Heart left ventricle (tissue), 16 donors: Measurements from ENCODE around the gene MMD2. TPM values are rescaled to one million over a fixed set of nuclear protein-coding genes. Genes with fewer than 3 reads are reported as not detected.

Experiments used
- ATAC-seq, 4 donors: fragments of 200-7000 bp; cut with Tn5 transposase; one replicate each; pipeline ENCODE4 v1.9.1; 2020 to 2022; ENCODE audit warnings: moderate library complexity in 4 of 4, mild to moderate bottlenecking in 3 of 4, moderate number of reproducible peaks in 1 of 4
- DNase-seq, 5 donors: peaks; one replicate each; pipeline ENCODE4 v3.0.0-alpha.2; 2020
- H3K27ac ChIP-seq, 12 donors: fragments of 200-600 bp; sonication (generic) in 4 of 12; one replicate each; pipeline versions ENCODE4 v1.5.0 to v1.8.0; 2016 to 2022; ENCODE audit warnings: mild to moderate bottlenecking in 2 of 12
- H3K27me3 ChIP-seq, 9 donors: fragments of 200-600 bp; sonication (generic) in 2 of 9; one replicate each; pipeline versions ENCODE4 v1.5.1 to v1.8.0; 2016 to 2022; ENCODE audit warnings: mild to moderate bottlenecking in 3 of 9
- H3K36me3 ChIP-seq, 9 donors: fragments of 200-600 bp; sonication (generic) in 2 of 9; one replicate each; pipeline versions ENCODE4 v1.5.0 to v1.8.0; 2018 to 2022; ENCODE audit warnings: mild to moderate bottlenecking in 2 of 9
- H3K4me1 ChIP-seq, 12 donors: fragments of 200-600 bp; sonication (generic) in 4 of 12; one replicate each; pipeline versions ENCODE4 v1.5.0 to v1.8.0; 2016 to 2022; ENCODE audit warnings: mild to moderate bottlenecking in 3 of 12
- H3K4me3 ChIP-seq, 12 donors: fragments of 200-600 bp; sonication (generic) in 4 of 12; one replicate each; pipeline versions ENCODE4 v1.5.0 to v1.8.0; 2017 to 2022; ENCODE audit warnings: mild to moderate bottlenecking in 9 of 12, moderate library complexity in 4 of 12
- H3K9me3 ChIP-seq, 12 donors: fragments of 200-600 bp; sonication (generic) in 4 of 12; one replicate each; pipeline versions ENCODE4 v1.5.0 to v1.8.0; 2016 to 2022; ENCODE audit warnings: mild to moderate bottlenecking in 1 of 12
- POLR2A ChIP-seq, 2 donors: fragments of 450-650 bp; IDR thresholded peaks; one replicate each; pipeline ENCODE4 v1.6.1; 2017; ENCODE audit warnings: antibody characterized with exemption in 2 of 2, mild to moderate bottlenecking in 2 of 2, moderate library complexity in 2 of 2
- WGBS, 4 donors: extraction: QIAGEN DNeasy Blood & Tissue Kit in 2 of 4; methylation state at CpG; one replicate each; pipeline versions ENCODE4 v1.1.5 to v1.1.7; 2013 to 2018; 5-methylcytosine and 5-hydroxymethylcytosine counted together
- intact Hi-C, 10 donors: fragments of 100-400 bp; cut with DNase I; formaldehyde crosslinking; loops; one replicate each; pipeline versions ENCODE4 v1.11.1 to v1.14.2; 2022
- polyA plus RNA-seq, 2 donors: library from polyadenylated mRNA; stranded (reverse); fragments of 200-250 nt; gene quantifications; one replicate each; pipeline ENCODE4 v1.2.3, GENCODE V29; 2013
- total RNA-seq, 9 donors: library from RNA; depleted of rRNA in 2 of 9; stranded (reverse); fragments of >200 nt in 2 of 9; fragmentation: NEBNext Ultra II Directional in 3 of 9; extraction: Animal tissue kit (Norgen Biotek cat#: 25700) in 3 of 9; gene quantifications; one replicate each; pipeline versions ENCODE4 v1.1.0 to v1.2.4, GENCODE V29; 2016 to 2023
- TF ChIP-seq, protein P1 (sequence below), 12 donors: fragments of 200-600 bp; sonication (generic) in 4 of 12; IDR thresholded peaks; one replicate each; pipeline versions ENCODE4 v1.5.0 to v1.8.0; 2018 to 2022; ENCODE audit warnings: antibody characterized with exemption in 12 of 12, mild to moderate bottlenecking in 5 of 12
- donor health status: ischemic (EF 13 %, LVEDD 7.1; RV severe dilation, severe dysfunction).
- donor health status: healthy with polysubstance abuse.
- donor health status: DM: no; HTN: yes; CAD: no.
- donor health status: DM: no; HTN: no; CAD: no.
- donor health status: ischemic (EF 25% LVEDD 6.9; RV normal size, moderate dysfunction).
- donor health status: ischemic (EF 25% LVEDD 5.7; RV mildly dilated, moderate dysfunction).
- donor health status: healthy.
- donor health status: DM: yes; HTN: yes; CAD: no.
- donor health status: ischemic (EF 35%, LVEDD 5.7; RV mildly dilated, moderate dysfunction).
- donor health status: nonischemic (EF 11% LVEDD 7.7; RV severe dilation, severe dysfunction).
- donor health status: DM: yes; HTN: yes; CAD: no.
- donor health status: PGD.
- donor health status: ischemic (EF 29% LVEDD 5.4; RV normal size, mild dysfunction).
- donor health status: nonischemic (EF 23%, LVEDD 6.1; RV moderate dilation, normal function).

Gene MMD2
- total and polyA plus RNA-seq, 11 donors: not detected

GRCh38 chr7:4871930-4872675, 86.9 kb downstream of the MMD2 start:
- ATAC-seq (peak in 3 of 4 donors; percentile 47 to 57 (median 55)), DNase-seq (no peak)
- H3K4me1 ChIP-seq: peaks cover 0 to 14% (median 0%) of the 10 kb centered on the region in 12 donors
- peaks cover 0 to 16% (median 0%) of the 10 kb centered on the region in 12 donors for H3K9me3 ChIP-seq
- no peak overlapping the region for H3K4me3 ChIP-seq
- no peak overlapping the region for H3K27ac ChIP-seq
- H3K27me3 ChIP-seq: peaks cover 0 to 9% (median 0%) of the 10 kb centered on the region in 9 donors
- intact Hi-C loops: loop anchor here in 1 of 10 donors (5.0 kb wide), 1 partner anchor 35 kb away; no protein-coding TSS in a partner anchor
- 37 to 63% (median 50%) methylated on average over 11 to 19 of the region's 19 CpGs for WGBS, 4 donors
- H3K36me3 ChIP-seq: peaks cover 0 to 16% (median 0%) of the 10 kb centered on the region in 9 donors
- TF ChIP-seq POLR2A (IDR thresholded peaks at IDR 0.05): no peak
- TF ChIP-seq, protein P1, sequence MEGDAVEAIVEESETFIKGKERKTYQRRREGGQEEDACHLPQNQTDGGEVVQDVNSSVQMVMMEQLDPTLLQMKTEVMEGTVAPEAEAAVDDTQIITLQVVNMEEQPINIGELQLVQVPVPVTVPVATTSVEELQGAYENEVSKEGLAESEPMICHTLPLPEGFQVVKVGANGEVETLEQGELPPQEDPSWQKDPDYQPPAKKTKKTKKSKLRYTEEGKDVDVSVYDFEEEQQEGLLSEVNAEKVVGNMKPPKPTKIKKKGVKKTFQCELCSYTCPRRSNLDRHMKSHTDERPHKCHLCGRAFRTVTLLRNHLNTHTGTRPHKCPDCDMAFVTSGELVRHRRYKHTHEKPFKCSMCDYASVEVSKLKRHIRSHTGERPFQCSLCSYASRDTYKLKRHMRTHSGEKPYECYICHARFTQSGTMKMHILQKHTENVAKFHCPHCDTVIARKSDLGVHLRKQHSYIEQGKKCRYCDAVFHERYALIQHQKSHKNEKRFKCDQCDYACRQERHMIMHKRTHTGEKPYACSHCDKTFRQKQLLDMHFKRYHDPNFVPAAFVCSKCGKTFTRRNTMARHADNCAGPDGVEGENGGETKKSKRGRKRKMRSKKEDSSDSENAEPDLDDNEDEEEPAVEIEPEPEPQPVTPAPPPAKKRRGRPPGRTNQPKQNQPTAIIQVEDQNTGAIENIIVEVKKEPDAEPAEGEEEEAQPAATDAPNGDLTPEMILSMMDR (IDR thresholded peaks at IDR 0.05): no peak

GRCh38 chr7:4871056-4871680, 87.8 kb downstream of the MMD2 start:
- Histone ChIP-seq H3K36me3 (peaks cover 0 to 9% (median 0%) of the 10 kb centered on the region in 9 donors), H3K4me3 (no peak overlapping the region), H3K27ac (no peak overlapping the region), H3K4me1 (peaks cover 0 to 14% (median 0%) of the 10 kb centered on the region in 12 donors), H3K9me3 (peaks cover 0 to 16% (median 0%) of the 10 kb centered on the region in 12 donors), H3K27me3 (peaks cover 0 to 9% (median 0%) of the 10 kb centered on the region in 9 donors)
- intact Hi-C loops: loop anchor here in 1 of 10 donors (5.0 kb wide), 1 partner anchor 34 kb away; no protein-coding TSS in a partner anchor
- DNase-seq (peak in 1 of 5 donors; percentile 33), ATAC-seq (no peak)
- TF ChIP-seq POLR2A (IDR thresholded peaks at IDR 0.05): no peak
- TF ChIP-seq, protein P1 (IDR thresholded peaks at IDR 0.05): no peak
- WGBS, 4 donors: 44 to 77% (median 62%) methylated on average over 23 of the region's 23 CpGs

DNA sequence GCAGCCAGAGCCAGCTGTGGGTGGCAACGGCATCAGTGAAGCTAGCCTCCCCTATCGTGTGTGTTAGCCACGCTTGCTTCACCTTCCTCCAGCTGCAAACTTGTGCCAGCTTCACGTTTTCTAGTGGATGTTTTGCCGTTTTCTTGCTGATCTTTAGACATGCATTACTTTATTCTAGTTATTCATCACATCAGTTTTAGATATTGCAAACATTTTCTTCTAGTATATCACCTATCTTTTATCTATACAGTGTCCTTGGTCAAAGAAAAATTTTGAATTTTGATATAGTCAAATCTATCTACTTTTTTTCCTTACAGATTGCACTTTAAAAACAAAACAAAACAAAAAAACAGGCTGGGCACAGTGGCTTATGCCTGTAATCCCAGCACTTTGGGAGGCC, 90.5 kb downstream of the MMD2 start:
- intact Hi-C loops: no loop called here
- Histone ChIP-seq H3K27ac (no peak overlapping the region), H3K36me3 (peaks cover 0 to 4% (median 0%) of the 10 kb centered on the region in 9 donors), H3K4me1 (peaks cover 0 to 14% (median 0%) of the 10 kb centered on the region in 12 donors), H3K27me3 (peaks cover 0 to 9% (median 0%) of the 10 kb centered on the region in 9 donors), H3K4me3 (no peak overlapping the region), H3K9me3 (peaks cover 0 to 16% (median 0%) of the 10 kb centered on the region in 12 donors)
- ATAC-seq (no peak), DNase-seq (no peak)
- TF ChIP-seq, protein P1 (IDR thresholded peaks at IDR 0.05): no peak
- 91 to 97% (median 93%) methylated on average over 5 of the region's 5 CpGs for WGBS, 4 donors
